HG03571 (cell line): Measurements from ENCODE around the gene CYP2C9.

Source experiments
- ATAC-seq: cut with Tn5 transposase; IDR thresholded peaks from one replicate; pipeline ENCODE4 v1.9.1; 2021; ENCODE audit not compliant: unreplicated experiment

The CYP2C9 gene

GRCh38 chr10:95035332-95036295, 97.2 kb downstream of the CYP2C9 start:
- no peak for ATAC-seq

DNA sequence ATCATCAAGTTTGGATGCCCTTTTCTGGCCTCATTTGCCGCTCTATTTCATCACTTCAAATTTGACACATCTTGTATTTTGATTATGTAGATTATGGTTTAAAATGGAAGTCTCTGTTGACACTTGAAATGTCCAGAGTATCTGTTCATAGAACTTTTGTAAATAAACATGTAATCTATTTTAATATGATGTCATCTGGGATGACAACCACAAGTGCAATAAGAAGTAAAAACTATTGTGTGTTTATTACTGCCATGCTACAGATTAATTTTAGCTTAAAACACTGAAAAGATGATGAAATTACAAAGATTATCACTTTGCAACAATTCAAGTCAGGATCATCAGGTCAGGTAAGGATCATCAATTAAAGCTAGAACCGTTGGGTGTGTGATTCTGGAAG, 100.8 kb downstream of the CYP2C9 start:
- no peak for ATAC-seq
